Keratinocyte (primary cell): ENCODE data around the gene SHROOM3. TPM values are rescaled to one million over a fixed set of nuclear protein-coding genes. Genes with fewer than 3 reads are reported as not detected.
A peak's percentile ranks its signal among the peaks of the same experiment; 100 is the strongest.

ENCODE experiments used
- DNase-seq: peaks from one replicate; pipeline ENCODE4 v3.0.0-alpha.2; 2011; ENCODE audit warnings: low read depth, missing footprints, low spot score
- FAIRE-seq: peaks from 2 replicates; lab custom pipeline; 2011; peaks lifted over from hg19 to GRCh38; lab: Jason Lieb, UNC
- H2AFZ ChIP-seq: 2 replicates; pipeline ENCODE4 v1.6.0; 2012; ENCODE audit warnings: low read length, control low read depth, inconsistent platforms; ENCODE audit not compliant: control insufficient read depth
- H3K27ac ChIP-seq: 2 replicates; pipeline ENCODE4 v1.5.1; 2011; ENCODE audit warnings: low read length; ENCODE audit not compliant: control insufficient read depth, insufficient read depth
- H3K27me3 ChIP-seq: 3 replicates; pipeline ENCODE4 v1.6.0; 2011; ENCODE audit warnings: low read length; ENCODE audit not compliant: control insufficient read depth, insufficient read depth; ENCODE audit errors: extremely low read depth
- H3K36me3 ChIP-seq, 2 experiments: 2 replicates in 1 of 2; 3 replicates in 1 of 2; pipeline ENCODE4 v1.5.1; 2011; ENCODE audit warnings: low read length in 2 of 2, mild to moderate bottlenecking in 1 of 2; ENCODE audit not compliant: control insufficient read depth in 2 of 2, insufficient read depth in 2 of 2; ENCODE audit errors: extremely low read depth in 1 of 2
- H3K4me1 ChIP-seq: 3 replicates; pipeline ENCODE4 v1.5.1; 2011; ENCODE audit warnings: low read length; ENCODE audit not compliant: control insufficient read depth, insufficient read depth; ENCODE audit errors: extremely low read depth
- H3K4me2 ChIP-seq: 3 replicates; pipeline ENCODE4 v1.6.0; 2011; ENCODE audit warnings: low read depth, low read length; ENCODE audit not compliant: control insufficient read depth, insufficient read depth; ENCODE audit errors: extremely low read depth
- H3K4me3 ChIP-seq, 3 experiments: fragments of 200-600 bp in 1 of 3; sonication (generic) in 1 of 3; 2 replicates in 2 of 3; 3 replicates in 1 of 3; pipeline ENCODE4 v1.5.1; 2011 to 2016; ENCODE audit warnings: low read length in 3 of 3, mild to moderate bottlenecking in 3 of 3, control low read depth in 2 of 3, inconsistent platforms in 1 of 3, low read depth in 1 of 3, mixed read lengths in 1 of 3, mixed run types in 1 of 3, moderate library complexity in 1 of 3; ENCODE audit not compliant: control insufficient read depth in 2 of 3, insufficient read depth in 2 of 3; ENCODE audit errors: extremely low read depth in 1 of 3
- H3K79me2 ChIP-seq: 2 replicates; pipeline ENCODE4 v1.6.0; 2012; ENCODE audit warnings: low read length; ENCODE audit not compliant: control insufficient read depth, insufficient read depth
- H3K9ac ChIP-seq: 3 replicates; pipeline ENCODE4 v1.6.0; 2011; ENCODE audit warnings: low read length; ENCODE audit not compliant: control insufficient read depth, insufficient read depth; ENCODE audit errors: extremely low read depth
- H3K9me1 ChIP-seq: 3 replicates; pipeline ENCODE4 v1.6.0; 2011; ENCODE audit warnings: low read length; ENCODE audit not compliant: control insufficient read depth, insufficient read depth; ENCODE audit errors: extremely low read depth
- H3K9me3 ChIP-seq: 2 replicates; pipeline ENCODE4 v1.5.1; 2012; ENCODE audit warnings: low read depth, low read length; ENCODE audit not compliant: control insufficient read depth
- H4K20me1 ChIP-seq: 3 replicates; pipeline ENCODE4 v1.6.0; 2011; ENCODE audit warnings: low read length; ENCODE audit not compliant: control insufficient read depth, insufficient read depth; ENCODE audit errors: extremely low read depth
- EZH2 ChIP-seq: IDR thresholded peaks from one replicate; pipeline ENCODE4 v1.6.1; 2012; ENCODE audit warnings: inconsistent platforms, mild to moderate bottlenecking, low read length, moderate library complexity
- dilution Hi-C: fragments of 300-500 bp; cut with MboI; formaldehyde crosslinking; loops from one replicate; pipeline ENCODE4 v1.7.0; 2020; ENCODE audit warnings: low sequenced_read_pairs; ENCODE audit not compliant: extremely low pct_ligation_motif_present
- polyA plus RNA-seq, 5 experiments: library from polyadenylated mRNA; depleted of rRNA in 3 of 5; stranded (reverse) in 3 of 5; stranded (forward) in 1 of 5; unstranded in 1 of 5; fragments of >200 nt; gene quantifications; 1 replicate in 1 of 5; 2 replicates in 3 of 5; 3 replicates in 1 of 5; pipeline versions ENCODE4 v1.2.1 to v1.2.3, GENCODE V29; 2011 to 2012; ENCODE audit warnings: missing spikeins in 2 of 5, low read depth in 1 of 5, low replicate concordance in 1 of 5
- TF ChIP-seq, protein P1 (sequence below), 3 experiments: IDR thresholded peaks in 1 of 3; conservative IDR thresholded peaks in 1 of 3; optimal IDR thresholded peaks in 1 of 3; 2 replicates in 2 of 3; 3 replicates in 1 of 3; pipeline versions ENCODE3 to v1.5.1; 2011; ENCODE audit warnings: low read length in 3 of 3, mild to moderate bottlenecking in 3 of 3, moderate library complexity in 2 of 3, control low read depth in 1 of 3, inconsistent platforms in 1 of 3; ENCODE audit not compliant: insufficient read depth in 2 of 3; ENCODE audit errors: extremely low read depth in 1 of 3

Gene SHROOM3
- polyA plus RNA-seq, 1 donor (not counting 4 experiments of a cell fraction or from before 2014, with no cell fraction given), result 4.9 TPM

DNA sequence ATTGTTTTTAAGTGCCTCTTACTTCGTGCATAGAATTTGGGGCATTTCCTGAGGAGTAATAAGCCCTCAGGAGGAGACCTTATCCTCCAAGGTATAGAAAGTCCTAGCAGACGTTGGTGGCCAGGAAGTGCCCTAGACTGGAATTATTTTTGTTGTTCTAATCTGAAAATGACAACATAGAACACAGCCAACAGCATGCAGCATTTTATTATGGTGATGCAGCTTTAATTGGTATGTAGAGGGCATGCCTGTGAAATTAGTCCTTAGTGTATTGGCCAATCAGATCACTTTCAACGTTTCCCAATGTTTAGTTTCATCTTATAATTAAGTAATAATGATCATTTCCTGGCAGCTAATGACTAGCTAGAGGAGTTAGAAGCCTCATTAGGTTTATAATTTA, 199.2 kb downstream of the SHROOM3 start:
- H3K9ac ChIP-seq, result no peak overlapping the region
- TF ChIP-seq EZH2, result no peak
- no peaks in the 10 kb centered on the region for H3K27me3 ChIP-seq
- DNase-seq (no peak), FAIRE-seq (peak; percentile 67)
- H3K4me3 ChIP-seq, result peak overlapping the region in 1 of 3 experiments; percentile 11
- H4K20me1 ChIP-seq, result no peaks in the 10 kb centered on the region
- no peaks in the 10 kb centered on the region for H3K9me3 ChIP-seq
- H3K79me2 ChIP-seq, result no peaks in the 10 kb centered on the region
- no peak overlapping the region for H2AFZ ChIP-seq
- no peaks in the 10 kb centered on the region for H3K9me1 ChIP-seq
- H3K4me1 ChIP-seq, result peaks cover 35% of the 10 kb centered on the region
- dilution Hi-C loops, result no loop called here
- H3K4me2 ChIP-seq, result peak overlapping the region; percentile 63
- no peaks in the 10 kb centered on the region for H3K36me3 ChIP-seq
- H3K27ac ChIP-seq, result no peak overlapping the region

DNA sequence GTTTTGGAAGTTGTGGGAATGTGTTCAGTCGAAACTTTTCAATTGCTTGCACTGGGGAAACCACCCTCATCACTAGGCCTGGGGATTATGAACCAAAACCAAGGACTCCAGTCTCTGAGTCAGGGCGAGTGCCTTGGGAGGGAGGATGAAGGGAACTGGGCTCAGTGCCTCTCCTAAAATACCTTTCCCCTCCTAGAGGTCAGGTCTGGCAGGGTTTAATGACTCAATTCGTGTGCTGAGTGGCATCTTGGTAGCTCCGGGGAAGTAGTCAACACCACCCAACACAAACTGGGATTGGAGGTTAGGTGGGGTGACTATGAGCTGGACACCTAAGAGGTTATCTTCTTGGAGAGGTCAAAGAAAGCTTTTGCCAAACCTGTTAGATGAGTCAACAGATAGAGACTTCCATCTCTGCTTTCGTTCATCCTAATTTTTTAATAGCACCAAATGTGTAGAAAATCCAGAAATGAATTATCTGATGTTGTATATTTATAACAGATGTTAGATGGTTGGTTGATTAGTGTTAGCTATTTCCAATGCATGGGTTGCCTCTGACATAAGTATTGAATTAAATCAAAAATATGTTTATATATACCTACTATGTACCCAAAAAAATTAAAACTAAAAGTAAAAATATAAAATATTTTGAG, 202.8 kb downstream of the SHROOM3 start:
- Histone ChIP-seq H3K36me3 (no peaks in the 10 kb centered on the region), H3K9me1 (no peaks in the 10 kb centered on the region), H3K4me1 (peaks cover 68% of the 10 kb centered on the region), H3K4me2 (no peak overlapping the region), H3K79me2 (no peaks in the 10 kb centered on the region), H3K4me3 (no peak overlapping the region), H3K27ac (peak overlapping the region; percentile 27), H2AFZ (no peak overlapping the region), H3K27me3 (no peaks in the 10 kb centered on the region), H3K9me3 (no peaks in the 10 kb centered on the region), H3K9ac (no peak overlapping the region), H4K20me1 (no peaks in the 10 kb centered on the region)
- no peak for TF ChIP-seq EZH2
- TF ChIP-seq, protein P1, sequence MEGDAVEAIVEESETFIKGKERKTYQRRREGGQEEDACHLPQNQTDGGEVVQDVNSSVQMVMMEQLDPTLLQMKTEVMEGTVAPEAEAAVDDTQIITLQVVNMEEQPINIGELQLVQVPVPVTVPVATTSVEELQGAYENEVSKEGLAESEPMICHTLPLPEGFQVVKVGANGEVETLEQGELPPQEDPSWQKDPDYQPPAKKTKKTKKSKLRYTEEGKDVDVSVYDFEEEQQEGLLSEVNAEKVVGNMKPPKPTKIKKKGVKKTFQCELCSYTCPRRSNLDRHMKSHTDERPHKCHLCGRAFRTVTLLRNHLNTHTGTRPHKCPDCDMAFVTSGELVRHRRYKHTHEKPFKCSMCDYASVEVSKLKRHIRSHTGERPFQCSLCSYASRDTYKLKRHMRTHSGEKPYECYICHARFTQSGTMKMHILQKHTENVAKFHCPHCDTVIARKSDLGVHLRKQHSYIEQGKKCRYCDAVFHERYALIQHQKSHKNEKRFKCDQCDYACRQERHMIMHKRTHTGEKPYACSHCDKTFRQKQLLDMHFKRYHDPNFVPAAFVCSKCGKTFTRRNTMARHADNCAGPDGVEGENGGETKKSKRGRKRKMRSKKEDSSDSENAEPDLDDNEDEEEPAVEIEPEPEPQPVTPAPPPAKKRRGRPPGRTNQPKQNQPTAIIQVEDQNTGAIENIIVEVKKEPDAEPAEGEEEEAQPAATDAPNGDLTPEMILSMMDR (optimal IDR thresholded peaks at IDR 0.05 in 1 of 3, IDR thresholded peaks at IDR 0.05 in 1 of 3, conservative IDR thresholded peaks at IDR 0.05 in 1 of 3; ENCODE audit: extremely low read depth in 1 of 3, insufficient read depth in 2 of 3, low read length in 3 of 3), result no peak
- DNase-seq (no peak), FAIRE-seq (peak; percentile 79)
- dilution Hi-C loops, result no loop called here
